Keratinocyte (primary cell): ENCODE data around the gene CREB3. TPM values are rescaled to one million over a fixed set of nuclear protein-coding genes. Genes with fewer than 3 reads are reported as not detected.

Experiments used
- DNase-seq: peaks from one replicate; pipeline ENCODE4 v3.0.0-alpha.2; 2011; ENCODE audit warnings: low read depth, missing footprints, low spot score
- FAIRE-seq: peaks from 2 replicates; lab custom pipeline; 2011; peaks lifted over from hg19 to GRCh38; lab: Jason Lieb, UNC
- H2AFZ ChIP-seq: 2 replicates; pipeline ENCODE4 v1.6.0; 2012; ENCODE audit warnings: low read length, control low read depth, inconsistent platforms; ENCODE audit not compliant: control insufficient read depth
- H3K27ac ChIP-seq: 2 replicates; pipeline ENCODE4 v1.5.1; 2011; ENCODE audit warnings: low read length; ENCODE audit not compliant: control insufficient read depth, insufficient read depth
- H3K27me3 ChIP-seq: 3 replicates; pipeline ENCODE4 v1.6.0; 2011; ENCODE audit warnings: low read length; ENCODE audit not compliant: control insufficient read depth, insufficient read depth; ENCODE audit errors: extremely low read depth
- H3K36me3 ChIP-seq, 2 experiments: 2 replicates in 1 of 2; 3 replicates in 1 of 2; pipeline ENCODE4 v1.5.1; 2011; ENCODE audit warnings: low read length in 2 of 2, mild to moderate bottlenecking in 1 of 2; ENCODE audit not compliant: control insufficient read depth in 2 of 2, insufficient read depth in 2 of 2; ENCODE audit errors: extremely low read depth in 1 of 2
- H3K4me1 ChIP-seq: 3 replicates; pipeline ENCODE4 v1.5.1; 2011; ENCODE audit warnings: low read length; ENCODE audit not compliant: control insufficient read depth, insufficient read depth; ENCODE audit errors: extremely low read depth
- H3K4me2 ChIP-seq: 3 replicates; pipeline ENCODE4 v1.6.0; 2011; ENCODE audit warnings: low read depth, low read length; ENCODE audit not compliant: control insufficient read depth, insufficient read depth; ENCODE audit errors: extremely low read depth
- H3K4me3 ChIP-seq, 3 experiments: fragments of 200-600 bp in 1 of 3; sonication (generic) in 1 of 3; 2 replicates in 2 of 3; 3 replicates in 1 of 3; pipeline ENCODE4 v1.5.1; 2011 to 2016; ENCODE audit warnings: low read length in 3 of 3, mild to moderate bottlenecking in 3 of 3, control low read depth in 2 of 3, inconsistent platforms in 1 of 3, low read depth in 1 of 3, mixed read lengths in 1 of 3, mixed run types in 1 of 3, moderate library complexity in 1 of 3; ENCODE audit not compliant: control insufficient read depth in 2 of 3, insufficient read depth in 2 of 3; ENCODE audit errors: extremely low read depth in 1 of 3
- H3K79me2 ChIP-seq: 2 replicates; pipeline ENCODE4 v1.6.0; 2012; ENCODE audit warnings: low read length; ENCODE audit not compliant: control insufficient read depth, insufficient read depth
- H3K9ac ChIP-seq: 3 replicates; pipeline ENCODE4 v1.6.0; 2011; ENCODE audit warnings: low read length; ENCODE audit not compliant: control insufficient read depth, insufficient read depth; ENCODE audit errors: extremely low read depth
- H3K9me1 ChIP-seq: 3 replicates; pipeline ENCODE4 v1.6.0; 2011; ENCODE audit warnings: low read length; ENCODE audit not compliant: control insufficient read depth, insufficient read depth; ENCODE audit errors: extremely low read depth
- H3K9me3 ChIP-seq: 2 replicates; pipeline ENCODE4 v1.5.1; 2012; ENCODE audit warnings: low read depth, low read length; ENCODE audit not compliant: control insufficient read depth
- H4K20me1 ChIP-seq: 3 replicates; pipeline ENCODE4 v1.6.0; 2011; ENCODE audit warnings: low read length; ENCODE audit not compliant: control insufficient read depth, insufficient read depth; ENCODE audit errors: extremely low read depth
- EZH2 ChIP-seq: IDR thresholded peaks from one replicate; pipeline ENCODE4 v1.6.1; 2012; ENCODE audit warnings: inconsistent platforms, mild to moderate bottlenecking, low read length, moderate library complexity
- dilution Hi-C: fragments of 300-500 bp; cut with MboI; formaldehyde crosslinking; loops from one replicate; pipeline ENCODE4 v1.7.0; 2020; ENCODE audit warnings: low sequenced_read_pairs; ENCODE audit not compliant: extremely low pct_ligation_motif_present
- polyA plus RNA-seq, 5 experiments: library from polyadenylated mRNA; depleted of rRNA in 3 of 5; stranded (reverse) in 3 of 5; stranded (forward) in 1 of 5; unstranded in 1 of 5; fragments of >200 nt; gene quantifications; 1 replicate in 1 of 5; 2 replicates in 3 of 5; 3 replicates in 1 of 5; pipeline versions ENCODE4 v1.2.1 to v1.2.3, GENCODE V29; 2011 to 2012; ENCODE audit warnings: missing spikeins in 2 of 5, low read depth in 1 of 5, low replicate concordance in 1 of 5
- TF ChIP-seq, protein P1 (sequence below), 3 experiments: IDR thresholded peaks in 1 of 3; conservative IDR thresholded peaks in 1 of 3; optimal IDR thresholded peaks in 1 of 3; 2 replicates in 2 of 3; 3 replicates in 1 of 3; pipeline versions ENCODE3 to v1.5.1; 2011; ENCODE audit warnings: low read length in 3 of 3, mild to moderate bottlenecking in 3 of 3, moderate library complexity in 2 of 3, control low read depth in 1 of 3, inconsistent platforms in 1 of 3; ENCODE audit not compliant: insufficient read depth in 2 of 3; ENCODE audit errors: extremely low read depth in 1 of 3

CREB3 gene
- polyA plus RNA-seq, 1 donor (not counting 4 experiments of a cell fraction or from before 2014, with no cell fraction given), result 24.6 TPM

DNA sequence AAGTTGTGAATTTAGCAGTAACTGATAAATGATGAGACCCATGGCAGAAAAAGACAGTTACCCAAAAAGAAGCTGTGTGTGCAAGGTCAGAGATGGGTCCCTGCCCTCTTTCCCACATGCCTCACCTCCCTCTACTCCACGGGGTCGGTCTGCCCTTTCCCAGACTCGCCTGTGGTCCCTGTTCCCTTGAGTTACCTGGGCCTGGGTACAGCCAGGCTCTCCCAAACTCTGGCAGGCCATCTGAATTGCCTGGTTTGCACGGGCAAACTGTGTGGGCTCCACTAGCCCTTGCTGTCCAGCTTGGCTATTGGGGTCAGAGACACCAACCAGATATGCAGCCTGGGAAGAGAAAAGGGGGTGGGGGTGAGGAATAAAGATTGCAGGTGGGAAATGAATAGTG lies 24.3 kb upstream of the CREB3 start:
- dilution Hi-C loops, result no loop called here
- H3K4me3 ChIP-seq, result no peak overlapping the region
- TF ChIP-seq, protein P1, sequence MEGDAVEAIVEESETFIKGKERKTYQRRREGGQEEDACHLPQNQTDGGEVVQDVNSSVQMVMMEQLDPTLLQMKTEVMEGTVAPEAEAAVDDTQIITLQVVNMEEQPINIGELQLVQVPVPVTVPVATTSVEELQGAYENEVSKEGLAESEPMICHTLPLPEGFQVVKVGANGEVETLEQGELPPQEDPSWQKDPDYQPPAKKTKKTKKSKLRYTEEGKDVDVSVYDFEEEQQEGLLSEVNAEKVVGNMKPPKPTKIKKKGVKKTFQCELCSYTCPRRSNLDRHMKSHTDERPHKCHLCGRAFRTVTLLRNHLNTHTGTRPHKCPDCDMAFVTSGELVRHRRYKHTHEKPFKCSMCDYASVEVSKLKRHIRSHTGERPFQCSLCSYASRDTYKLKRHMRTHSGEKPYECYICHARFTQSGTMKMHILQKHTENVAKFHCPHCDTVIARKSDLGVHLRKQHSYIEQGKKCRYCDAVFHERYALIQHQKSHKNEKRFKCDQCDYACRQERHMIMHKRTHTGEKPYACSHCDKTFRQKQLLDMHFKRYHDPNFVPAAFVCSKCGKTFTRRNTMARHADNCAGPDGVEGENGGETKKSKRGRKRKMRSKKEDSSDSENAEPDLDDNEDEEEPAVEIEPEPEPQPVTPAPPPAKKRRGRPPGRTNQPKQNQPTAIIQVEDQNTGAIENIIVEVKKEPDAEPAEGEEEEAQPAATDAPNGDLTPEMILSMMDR (optimal IDR thresholded peaks at IDR 0.05 in 1 of 3, IDR thresholded peaks at IDR 0.05 in 1 of 3, conservative IDR thresholded peaks at IDR 0.05 in 1 of 3; ENCODE audit: extremely low read depth in 1 of 3, insufficient read depth in 2 of 3, low read length in 3 of 3), result no peak
- TF ChIP-seq EZH2, result no peak
- H3K79me2 ChIP-seq, result no peaks in the 10 kb centered on the region
- H3K27me3 ChIP-seq, result no peaks in the 10 kb centered on the region
- H3K9ac ChIP-seq, result no peak overlapping the region
- no peaks in the 10 kb centered on the region for H3K4me1 ChIP-seq
- peaks cover 67 to 80% of the 10 kb centered on the region in 2 experiments for H3K36me3 ChIP-seq
- peaks cover 3% of the 10 kb centered on the region for H4K20me1 ChIP-seq
- H2AFZ ChIP-seq, result no peak overlapping the region
- no peak for FAIRE-seq
- no peak overlapping the region for H3K27ac ChIP-seq
- peaks cover 2% of the 10 kb centered on the region for H3K9me1 ChIP-seq
- H3K4me2 ChIP-seq, result no peak overlapping the region
- DNase-seq, result no peak
- no peaks in the 10 kb centered on the region for H3K9me3 ChIP-seq

DNA sequence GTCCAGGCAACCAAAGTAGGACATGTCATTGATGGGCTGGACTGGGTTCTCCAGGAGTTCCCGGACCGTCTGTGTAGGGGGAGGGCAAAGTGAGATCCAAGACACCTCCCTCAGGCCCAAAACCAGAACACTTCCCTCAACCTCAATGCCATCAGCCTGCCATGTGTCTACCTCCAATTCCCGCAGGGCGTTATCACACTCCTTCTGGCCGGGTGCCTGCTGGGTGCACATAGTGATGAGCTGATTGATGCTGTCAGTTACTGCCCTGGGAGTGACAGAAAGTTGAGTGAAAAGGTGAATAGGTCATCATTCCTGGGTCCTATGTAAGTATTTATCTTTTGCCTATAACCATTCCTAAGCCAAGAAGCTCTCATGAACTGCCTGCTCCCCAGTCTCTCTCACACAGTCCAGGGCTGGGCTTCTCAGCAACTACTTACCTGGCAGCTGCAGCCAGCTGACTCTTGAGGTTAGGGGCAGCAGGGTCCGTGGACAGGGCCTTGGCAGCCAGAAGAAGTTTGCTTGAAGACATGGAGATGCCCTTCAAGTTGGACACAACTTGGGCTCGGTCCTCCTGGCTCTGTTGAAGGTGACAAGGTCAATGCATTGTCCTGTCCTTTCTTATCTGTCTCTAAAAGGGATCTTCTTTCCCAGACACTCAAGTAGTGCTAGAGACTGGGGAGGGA lies 21.5 kb upstream of the CREB3 start:
- no peak for FAIRE-seq

More for the DNA sequence above, 21.5 kb upstream of the CREB3 start:
- no peaks in the 10 kb centered on the region for H3K27me3 ChIP-seq
- H3K4me3 ChIP-seq, result no peak overlapping the region
- H3K36me3 ChIP-seq, result peaks cover 60 to 79% of the 10 kb centered on the region in 2 experiments
- DNase-seq, result no peak
- H3K9ac ChIP-seq, result no peak overlapping the region
- H3K9me1 ChIP-seq, result no peaks in the 10 kb centered on the region
- dilution Hi-C loops, result no loop called here
- H3K9me3 ChIP-seq, result no peaks in the 10 kb centered on the region
- no peak overlapping the region for H2AFZ ChIP-seq
- TF ChIP-seq, protein P1 (optimal IDR thresholded peaks at IDR 0.05 in 1 of 3, IDR thresholded peaks at IDR 0.05 in 1 of 3, conservative IDR thresholded peaks at IDR 0.05 in 1 of 3; ENCODE audit: extremely low read depth in 1 of 3, insufficient read depth in 2 of 3, low read length in 3 of 3), result no peak
- no peak for TF ChIP-seq EZH2
- H3K4me1 ChIP-seq, result no peaks in the 10 kb centered on the region
- no peaks in the 10 kb centered on the region for H3K79me2 ChIP-seq
- H3K27ac ChIP-seq, result no peak overlapping the region
- H4K20me1 ChIP-seq, result peaks cover 3% of the 10 kb centered on the region
- no peak overlapping the region for H3K4me2 ChIP-seq
